GM20431 (cell line): ENCODE data around the gene ABCG1.

ENCODE experiments used
- in situ Hi-C: fragments of 300-500 bp; cut with MseI, MboI; formaldehyde crosslinking; loops from one replicate; pipeline ENCODE4 v1.15.0; 2020; ENCODE audit warnings: low sequenced_read_pairs; ENCODE audit not compliant: unreplicated experiment

The ABCG1 gene

DNA sequence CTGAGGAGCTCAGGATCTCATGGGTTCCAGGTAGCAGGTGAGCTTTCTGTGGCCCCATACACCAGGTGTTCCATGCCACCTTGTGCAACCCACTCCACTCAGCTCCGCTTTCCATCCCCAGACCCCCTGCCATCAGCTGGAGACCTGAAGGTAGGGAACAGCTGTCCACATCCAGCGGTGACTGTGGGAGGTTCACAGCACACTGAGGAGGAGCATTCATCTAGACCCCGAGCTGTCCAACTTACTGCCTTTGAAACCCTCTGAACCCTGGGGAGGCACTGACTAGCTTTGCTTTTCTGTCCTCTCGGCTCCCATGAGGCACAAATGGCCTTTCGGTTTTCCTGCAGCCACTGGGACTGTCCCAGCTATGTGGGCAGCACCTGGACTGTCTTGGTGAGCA lies 27.9 kb upstream of the ABCG1 start:
- in situ Hi-C loops: no loop called here

DNA sequence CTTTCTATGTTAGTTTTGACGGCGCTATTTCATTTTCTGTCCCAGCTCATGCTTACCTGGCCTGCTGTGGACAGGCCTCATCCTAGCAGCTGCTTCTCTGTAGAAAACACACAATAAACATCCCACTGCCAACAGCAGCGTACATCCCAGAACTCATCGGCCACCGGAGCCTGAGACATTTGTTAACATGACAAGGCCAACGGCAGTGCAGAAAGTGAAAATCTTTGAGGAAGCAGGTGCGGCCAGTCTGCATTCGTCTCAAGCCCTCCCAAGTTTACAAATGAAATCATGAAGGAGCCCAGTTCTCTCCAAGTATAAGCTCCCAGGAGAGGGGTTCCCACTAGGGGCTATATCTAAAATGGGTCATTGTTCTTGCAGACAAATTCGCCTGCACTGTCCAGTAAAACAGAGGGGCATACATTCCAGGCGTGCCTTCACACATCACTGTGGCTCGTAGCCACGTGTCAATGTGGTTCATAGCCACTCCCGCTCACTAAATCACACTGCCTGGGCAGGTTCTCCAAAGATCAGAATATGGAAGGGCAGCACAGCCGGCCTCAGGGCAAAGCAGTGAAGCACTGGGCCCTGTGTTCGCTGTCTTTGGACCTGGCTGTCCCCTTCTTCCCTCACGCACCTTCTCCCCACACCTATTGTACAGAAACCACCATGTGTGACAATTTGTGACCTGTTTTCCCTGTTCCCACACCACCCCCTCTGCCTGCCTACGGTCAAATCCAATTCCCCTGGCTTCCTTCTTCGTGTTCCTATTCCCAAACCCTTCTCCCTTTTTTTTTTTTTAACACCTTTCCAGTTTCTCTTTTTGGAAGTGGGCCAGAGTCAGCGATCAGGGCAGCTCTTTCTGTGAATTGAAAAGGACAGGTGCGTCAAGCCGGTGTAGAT lies 27.0 kb upstream of the ABCG1 start:
- in situ Hi-C loops: no loop called here

DNA sequence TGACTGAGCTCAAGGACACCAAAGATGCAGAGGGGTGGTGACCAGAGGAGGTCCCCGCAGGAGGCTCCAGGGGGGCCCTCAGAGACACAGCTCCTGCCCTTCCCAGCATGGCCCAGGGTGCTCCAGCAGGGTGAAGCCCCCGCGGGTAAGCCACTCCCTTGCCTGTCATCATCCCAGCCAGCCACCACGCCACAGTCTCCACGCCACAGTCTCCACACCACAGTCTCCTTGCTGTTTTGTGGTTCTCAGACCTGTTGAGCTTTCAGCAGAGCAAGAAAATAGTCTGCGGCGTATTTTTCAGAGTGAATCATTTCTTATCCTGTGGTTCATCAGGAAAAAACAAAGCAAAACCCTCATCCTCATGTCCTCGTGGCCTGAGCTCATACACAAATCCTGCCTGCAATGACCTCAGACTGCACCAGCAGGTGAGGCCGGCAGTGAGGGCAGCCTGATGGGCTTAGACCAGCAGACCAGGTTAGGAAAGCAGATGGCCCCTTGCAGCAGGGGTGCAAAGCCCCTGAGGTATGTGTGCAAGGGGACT lies 25.7 kb upstream of the ABCG1 start:
- in situ Hi-C loops: no loop called here

DNA sequence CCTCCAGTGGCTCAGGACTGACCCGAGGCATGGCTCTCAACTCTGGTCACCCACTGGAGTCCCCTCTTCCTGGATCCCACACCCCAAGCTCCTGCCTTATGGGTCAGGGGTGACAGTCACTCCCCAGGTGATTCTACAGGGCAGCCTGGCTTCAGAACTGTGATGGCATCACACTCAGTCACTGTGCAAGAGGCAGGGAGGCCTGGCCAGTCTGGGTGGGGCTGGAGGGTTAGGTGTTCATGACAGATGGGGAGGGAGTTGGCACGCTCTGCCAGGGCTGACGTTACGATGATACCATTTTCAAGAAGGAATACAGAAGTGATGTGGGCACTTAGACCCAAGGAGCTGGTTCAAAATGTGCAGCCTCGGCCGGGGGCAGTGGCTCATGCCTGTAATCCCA lies 25.2 kb upstream of the ABCG1 start:
- in situ Hi-C loops: no loop called here

DNA sequence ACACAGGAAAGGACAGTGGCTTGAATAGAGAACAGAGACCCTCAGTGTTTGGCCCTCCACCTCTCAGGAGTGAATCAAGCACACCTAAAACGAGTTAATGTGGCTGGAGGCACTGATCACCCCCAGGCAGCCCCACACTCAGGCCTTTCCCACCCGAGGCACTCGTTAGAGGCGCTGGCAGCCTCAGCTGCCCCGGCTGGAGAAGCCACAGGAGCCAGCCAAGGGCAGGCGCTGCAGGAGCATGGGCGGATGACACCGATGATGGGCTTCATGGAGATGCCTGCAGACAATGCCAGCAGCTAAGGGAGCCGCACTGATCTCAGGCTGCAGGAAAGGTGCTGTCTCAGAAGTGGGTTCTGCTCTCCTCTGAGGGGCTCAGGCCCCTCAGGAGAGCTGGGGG lies 24.1 kb upstream of the ABCG1 start:
- in situ Hi-C loops: no loop called here

DNA sequence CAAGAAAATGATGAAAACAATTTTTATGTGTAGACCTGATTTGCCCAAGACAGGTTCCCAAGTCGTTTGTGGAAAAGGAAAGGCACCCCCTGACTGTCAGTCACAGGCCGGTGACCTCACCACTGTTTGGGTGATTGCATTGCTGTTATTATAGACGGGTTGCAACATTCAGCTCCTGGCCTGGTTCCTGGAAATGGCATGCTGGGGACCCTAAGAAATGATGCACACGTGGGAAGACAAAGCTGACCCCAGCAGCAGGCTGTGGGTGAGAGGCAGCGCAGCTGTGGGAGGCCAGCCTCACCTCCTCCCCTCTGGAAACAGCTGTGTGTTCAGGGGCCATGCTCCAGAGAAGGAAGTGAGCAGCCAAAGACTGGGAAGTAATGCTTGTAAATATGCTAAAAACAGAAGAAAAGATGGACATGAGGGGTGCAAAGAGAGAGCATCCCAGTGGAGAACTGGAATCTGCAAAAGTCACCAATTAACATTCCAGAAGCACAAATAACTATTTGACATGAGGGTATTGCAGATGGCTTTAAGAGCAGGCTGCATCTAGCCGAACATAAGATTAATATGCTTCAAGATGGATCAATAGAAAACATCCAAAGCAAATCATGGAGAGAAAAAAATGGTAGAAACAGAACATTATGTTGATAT lies 23.4 kb upstream of the ABCG1 start:
- in situ Hi-C loops: no loop called here

DNA sequence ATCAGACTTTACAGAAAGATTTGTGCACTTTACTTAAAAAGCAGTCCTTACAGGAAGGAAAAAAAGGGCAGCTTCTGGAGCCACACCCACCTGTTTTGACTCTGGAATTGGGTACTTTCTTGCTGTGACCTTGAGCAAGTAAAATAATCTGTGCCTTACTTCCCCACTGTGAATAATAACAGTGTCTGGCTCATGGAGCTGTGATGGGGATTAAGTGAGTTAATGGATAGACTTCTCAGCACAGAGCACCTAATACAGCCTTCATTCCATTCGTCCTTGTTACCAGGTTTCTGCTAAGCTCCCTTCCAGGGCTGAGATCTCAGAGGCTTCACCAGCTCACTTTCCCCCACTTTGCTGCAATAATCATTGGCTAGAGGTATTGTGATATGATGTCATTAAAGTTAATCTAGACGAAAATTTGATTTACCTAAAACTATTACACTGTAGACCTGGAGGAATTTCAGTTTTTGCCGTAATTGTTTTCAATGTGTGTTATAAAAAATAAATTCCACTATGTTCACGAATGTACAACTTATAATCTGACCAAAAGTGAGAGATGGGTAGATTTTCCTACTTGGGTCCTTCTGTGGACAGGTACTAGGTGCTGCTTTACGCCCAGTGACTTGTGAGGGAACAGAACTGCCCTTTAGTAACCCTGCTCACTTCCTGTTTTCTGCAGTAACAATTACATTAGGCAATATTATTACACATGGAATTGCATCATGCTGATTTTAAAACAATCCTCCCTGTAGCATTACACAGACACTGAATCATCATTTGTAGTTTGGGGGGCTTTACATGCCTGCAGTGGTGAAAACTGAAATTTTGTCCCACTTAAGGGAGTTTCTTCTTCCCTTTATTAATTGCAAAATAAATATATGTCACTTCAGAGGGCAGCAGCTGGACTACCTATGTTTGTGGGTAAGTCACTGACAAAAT lies 19.7 kb upstream of the ABCG1 start:
- in situ Hi-C loops: no loop called here

DNA sequence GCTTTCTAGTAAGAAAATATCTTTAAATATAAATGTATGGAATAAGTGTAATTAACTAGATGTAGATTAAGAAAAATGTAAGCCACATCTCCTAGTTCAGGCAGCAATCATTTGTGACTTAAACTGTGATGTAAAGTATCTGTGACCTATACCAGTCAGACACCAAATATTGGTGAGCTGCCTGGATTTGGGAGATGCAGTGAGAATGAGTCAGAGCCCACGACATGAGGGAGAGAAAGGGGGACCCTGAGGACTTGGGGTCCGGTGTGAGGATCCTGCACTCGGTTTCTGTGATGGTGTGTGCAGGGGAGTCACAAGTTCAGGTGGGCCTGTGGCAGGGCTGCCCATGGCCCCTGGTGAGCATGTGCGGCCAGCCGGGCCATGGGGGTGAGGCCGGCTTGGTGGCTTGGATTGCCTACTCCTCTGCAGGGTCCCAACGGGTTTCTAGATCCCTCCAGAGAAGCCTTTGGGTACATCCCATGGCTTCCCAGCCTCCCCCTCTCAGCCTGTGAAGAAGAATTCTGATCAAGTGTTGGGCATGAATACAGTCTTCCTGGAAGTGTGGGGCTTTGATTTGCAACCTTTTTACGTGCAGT lies 19.0 kb upstream of the ABCG1 start:
- in situ Hi-C loops: no loop called here

- in situ Hi-C loops: no loop called here
Measured at GRCh38 chr21:42200906-42201614, 17.9 kb upstream of the ABCG1 start.

DNA sequence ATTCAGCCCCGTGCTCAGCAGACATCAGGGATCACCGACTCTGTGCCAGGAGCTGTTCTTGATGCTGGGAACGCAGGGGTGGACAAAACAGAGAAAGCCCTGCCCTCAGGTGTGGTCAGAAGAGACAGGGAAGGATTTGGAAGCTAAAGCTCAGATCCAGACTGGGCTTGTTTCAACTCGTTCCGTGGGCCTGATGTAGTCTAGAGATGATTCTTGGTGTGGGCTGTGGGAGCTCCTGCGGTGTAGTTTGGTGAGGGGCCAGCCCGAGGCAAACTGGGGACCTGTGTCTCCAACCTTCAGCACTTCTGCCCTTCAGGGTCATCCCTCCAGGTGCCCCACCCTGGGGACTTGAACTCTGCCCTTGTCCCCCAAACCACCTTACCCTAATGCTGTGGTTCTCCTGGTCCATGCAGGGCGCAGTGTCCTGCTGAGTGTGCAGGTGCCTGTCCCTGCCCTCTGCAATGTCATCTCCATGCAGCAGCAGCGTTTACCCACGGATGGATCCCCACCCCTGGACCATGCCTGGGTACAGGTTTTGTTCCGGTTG lies 17.3 kb upstream of the ABCG1 start:
- in situ Hi-C loops: no loop called here

- in situ Hi-C loops: no loop called here
Measured at GRCh38 chr21:42202321-42202720, 16.6 kb upstream of the ABCG1 start.

DNA sequence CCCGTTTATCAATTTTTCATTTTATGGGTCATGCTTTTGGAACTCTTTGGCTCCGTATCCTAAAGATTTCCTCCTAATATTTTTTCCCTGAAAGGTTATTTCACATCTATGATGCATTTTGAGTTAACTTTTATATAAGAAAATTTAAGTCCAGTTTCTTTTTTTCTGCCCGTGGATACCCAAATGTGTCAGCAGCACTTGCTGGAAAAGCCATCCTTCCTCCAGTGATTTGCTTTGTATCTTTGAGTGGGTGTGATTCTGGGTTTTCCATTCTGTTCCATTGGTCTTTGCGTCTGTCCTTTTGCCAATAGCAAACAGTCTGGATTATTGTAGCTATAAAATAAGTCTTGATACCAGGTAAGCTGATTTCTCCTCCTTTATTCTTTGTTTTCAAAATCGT lies 15.6 kb upstream of the ABCG1 start:
- in situ Hi-C loops: no loop called here

GRCh38 chr21:42203936-42204335 lies 15.0 kb upstream of the ABCG1 start:
- in situ Hi-C loops: no loop called here

DNA sequence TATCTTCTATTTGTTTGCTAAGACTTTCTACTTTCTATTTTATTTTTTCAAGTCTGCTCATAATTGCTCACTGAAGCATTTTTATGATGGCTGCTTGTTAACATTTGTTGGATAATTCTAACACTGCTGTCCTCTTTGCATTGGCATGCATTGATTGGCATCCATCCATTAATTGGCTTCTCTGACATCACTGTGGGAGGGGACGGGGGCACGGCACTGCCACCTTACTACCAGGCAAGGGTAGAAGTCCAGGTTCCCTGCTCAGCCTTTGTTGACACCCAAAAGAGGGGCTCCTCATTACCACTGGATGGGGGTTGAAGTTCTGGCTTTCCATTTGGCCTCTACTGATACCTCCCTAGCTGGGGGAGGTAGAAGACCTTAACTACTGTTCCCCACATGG lies 11.5 kb upstream of the ABCG1 start:
- in situ Hi-C loops: no loop called here

GRCh38 chr21:42208036-42208435 lies 10.9 kb upstream of the ABCG1 start:
- in situ Hi-C loops: no loop called here

- in situ Hi-C loops: no loop called here
Measured at GRCh38 chr21:42208801-42209490, 10.0 kb upstream of the ABCG1 start.

DNA sequence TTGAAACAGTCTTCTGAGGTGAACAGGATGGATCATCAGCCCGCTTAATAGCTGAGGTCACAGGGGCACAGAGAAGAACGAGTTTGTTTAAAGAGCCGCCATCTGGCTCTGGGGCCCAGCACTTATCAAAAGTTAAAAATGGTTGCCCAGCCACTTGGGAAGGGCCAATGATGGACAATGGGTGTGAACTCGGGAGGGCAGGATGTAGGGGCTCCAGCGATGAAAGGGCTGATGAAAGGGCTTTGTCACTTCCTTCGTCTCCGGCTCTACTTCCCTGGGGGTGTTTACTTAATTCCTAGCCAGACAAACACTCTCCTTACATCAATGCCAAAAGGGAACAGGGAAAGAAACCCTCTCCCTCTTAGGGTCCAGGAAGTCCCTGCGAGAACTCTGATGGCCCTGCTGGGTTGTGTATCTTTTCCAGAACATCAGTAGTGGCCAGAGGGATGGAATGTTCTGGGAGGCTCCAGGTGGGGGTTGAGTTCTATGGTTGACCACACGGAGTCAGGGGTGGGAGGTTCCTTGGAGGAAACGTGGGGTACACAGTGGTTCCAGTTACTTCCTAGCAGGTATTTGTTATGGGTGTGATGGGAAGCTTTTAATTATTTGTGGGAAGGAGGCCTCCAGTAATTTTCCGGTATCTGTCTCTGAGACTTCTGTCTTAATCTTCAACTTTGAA lies 9.0 kb upstream of the ABCG1 start:
- in situ Hi-C loops: no loop called here

GRCh38 chr21:42212266-42212665 lies 6.7 kb upstream of the ABCG1 start:
- in situ Hi-C loops: no loop called here
